Measurements from ENCODE around the gene ALDH1B1.

DNA sequence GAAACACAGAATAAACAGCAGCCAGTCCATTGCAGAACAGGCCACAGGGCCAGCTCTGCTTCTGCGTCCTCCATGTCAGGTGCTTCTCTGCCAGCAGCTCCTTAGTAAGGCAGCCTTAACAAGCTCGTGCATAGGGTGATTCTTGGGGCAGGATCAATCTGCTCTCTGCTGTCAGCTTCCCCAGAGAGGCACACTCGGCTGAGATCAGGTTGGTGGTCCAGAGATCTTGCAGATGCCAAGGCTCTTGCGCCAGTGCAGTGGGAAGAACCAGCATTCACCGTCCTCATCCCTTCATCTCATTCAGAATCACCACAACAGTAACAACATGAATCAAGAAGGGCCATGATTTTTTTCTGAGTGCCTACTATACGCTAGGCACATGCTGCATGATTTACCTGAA, 49.0 kb upstream of the ALDH1B1 start:
- TF ChIP-seq CTCF (IDR thresholded peaks at IDR 0.05) (no peak), POLR2A (IDR thresholded peaks at IDR 0.05) (no peak), POLR2AphosphoS5 (IDR thresholded peaks at IDR 0.05) (no peak)
